Peyer's patch (tissue), 4 donors: ENCODE measurements around the gene THAP2.

Experiments
- POLR2A ChIP-seq, 2 donors: fragments of 450-650 bp; IDR thresholded peaks; one replicate each; pipeline ENCODE4 v1.5.1; 2017; ENCODE audit warnings: antibody characterized with exemption in 2 of 2, mild to moderate bottlenecking in 2 of 2, moderate library complexity in 2 of 2
- TF ChIP-seq, protein P1 (sequence below), 6 experiments: fragments of 450-650 bp in 4 of 6; fragments of 200-600 bp in 2 of 6; sonication (generic) in 1 of 6; IDR thresholded peaks; one replicate each; pipeline ENCODE4 v1.5.1; 2017 to 2019; ENCODE audit warnings: antibody characterized with exemption in 6 of 6, mild to moderate bottlenecking in 3 of 6, moderate library complexity in 1 of 6

DNA sequence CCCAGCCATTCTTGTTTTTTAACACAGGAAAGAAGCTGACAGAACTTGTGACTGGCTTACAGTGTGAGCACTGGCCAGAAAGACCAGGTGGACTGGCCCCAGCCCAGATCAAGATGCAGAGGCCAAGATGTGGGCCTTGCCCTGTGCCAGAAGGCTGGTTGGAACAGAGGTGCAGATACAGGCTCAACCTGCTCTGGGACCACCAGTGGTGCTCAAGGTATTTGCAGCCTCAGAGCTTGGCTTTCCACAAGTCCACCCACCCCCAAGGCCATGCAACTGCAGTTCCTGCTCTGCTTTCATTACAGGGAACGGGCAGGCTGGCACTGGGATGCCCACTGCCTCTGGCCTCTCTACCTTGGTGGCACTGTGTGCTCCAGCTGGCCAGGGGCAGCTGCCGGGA is 23.8 kb upstream of the THAP2 start:
- TF ChIP-seq, protein P1, sequence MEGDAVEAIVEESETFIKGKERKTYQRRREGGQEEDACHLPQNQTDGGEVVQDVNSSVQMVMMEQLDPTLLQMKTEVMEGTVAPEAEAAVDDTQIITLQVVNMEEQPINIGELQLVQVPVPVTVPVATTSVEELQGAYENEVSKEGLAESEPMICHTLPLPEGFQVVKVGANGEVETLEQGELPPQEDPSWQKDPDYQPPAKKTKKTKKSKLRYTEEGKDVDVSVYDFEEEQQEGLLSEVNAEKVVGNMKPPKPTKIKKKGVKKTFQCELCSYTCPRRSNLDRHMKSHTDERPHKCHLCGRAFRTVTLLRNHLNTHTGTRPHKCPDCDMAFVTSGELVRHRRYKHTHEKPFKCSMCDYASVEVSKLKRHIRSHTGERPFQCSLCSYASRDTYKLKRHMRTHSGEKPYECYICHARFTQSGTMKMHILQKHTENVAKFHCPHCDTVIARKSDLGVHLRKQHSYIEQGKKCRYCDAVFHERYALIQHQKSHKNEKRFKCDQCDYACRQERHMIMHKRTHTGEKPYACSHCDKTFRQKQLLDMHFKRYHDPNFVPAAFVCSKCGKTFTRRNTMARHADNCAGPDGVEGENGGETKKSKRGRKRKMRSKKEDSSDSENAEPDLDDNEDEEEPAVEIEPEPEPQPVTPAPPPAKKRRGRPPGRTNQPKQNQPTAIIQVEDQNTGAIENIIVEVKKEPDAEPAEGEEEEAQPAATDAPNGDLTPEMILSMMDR (IDR thresholded peaks at IDR 0.05), result no peak
- no peak for TF ChIP-seq POLR2A (IDR thresholded peaks at IDR 0.05)
